Neuronal stem cell (in vitro differentiated cells): Measurements from ENCODE around the gene RASSF5. TPM values are rescaled to one million over a fixed set of nuclear protein-coding genes. Genes with fewer than 3 reads are reported as not detected.

Source experiments
- DNase-seq: peaks from one replicate; pipeline ENCODE4 v3.0.0-alpha.2; 2013; ENCODE audit warnings: low spot score
- H2AFZ ChIP-seq: one replicate; pipeline ENCODE4 v1.6.1; 2013; ENCODE audit warnings: mild to moderate bottlenecking, low read length, inconsistent platforms
- H2AK5ac ChIP-seq: 2 replicates; pipeline ENCODE4 v1.6.1; 2013; ENCODE audit warnings: low read depth, mild to moderate bottlenecking, inconsistent platforms, low read length, moderate library complexity, mixed read lengths
- H2BK120ac ChIP-seq: 2 replicates; pipeline ENCODE4 v1.6.1; 2013; ENCODE audit warnings: low read depth, mild to moderate bottlenecking, inconsistent platforms, low read length, moderate library complexity, mixed read lengths
- H2BK12ac ChIP-seq: one replicate; pipeline ENCODE4 v1.6.1; 2013; ENCODE audit warnings: low read length, inconsistent platforms
- H2BK15ac ChIP-seq: 2 replicates; pipeline ENCODE4 v1.6.1; 2013; ENCODE audit warnings: mild to moderate bottlenecking, low read length, inconsistent platforms, mixed read lengths
- H2BK5ac ChIP-seq: one replicate; pipeline ENCODE4 v1.6.1; 2013; ENCODE audit warnings: inconsistent platforms, mild to moderate bottlenecking, low read length, moderate library complexity
- H3K14ac ChIP-seq: one replicate; pipeline ENCODE4 v1.6.1; 2013; ENCODE audit warnings: low read length, inconsistent platforms
- H3K18ac ChIP-seq: 2 replicates; pipeline ENCODE4 v1.6.1; 2013; ENCODE audit warnings: low read length, inconsistent platforms
- H3K23ac ChIP-seq: 2 replicates; pipeline ENCODE4 v1.6.1; 2013; ENCODE audit warnings: low read depth, mild to moderate bottlenecking, mixed read lengths, low read length, inconsistent platforms; ENCODE audit not compliant: poor library complexity
- H3K27ac ChIP-seq: replicated peaks from 3 replicates; pipeline ENCODE4 v1.5.1; 2013; ENCODE audit warnings: low read length, inconsistent platforms
- H3K27me3 ChIP-seq, 3 experiments: 2 replicates each; pipeline ENCODE4 v1.6.1; 2013; ENCODE audit warnings: low read length in 3 of 3, mild to moderate bottlenecking in 2 of 3, inconsistent platforms in 1 of 3, low read depth in 1 of 3, mixed read lengths in 1 of 3, moderate library complexity in 1 of 3; ENCODE audit not compliant: control insufficient read depth in 3 of 3, insufficient read depth in 3 of 3
- H3K36me3 ChIP-seq, 2 donors: replicated peaks in 1 of 2; 2 replicates each; pipeline ENCODE4 v1.6.1; 2013; ENCODE audit warnings: low read length in 2 of 2; ENCODE audit not compliant: control insufficient read depth in 2 of 2, insufficient read depth in 2 of 2
- H3K4ac ChIP-seq: 2 replicates; pipeline ENCODE4 v1.6.1; 2013; ENCODE audit warnings: inconsistent platforms, mild to moderate bottlenecking, low read length, moderate library complexity
- H3K4me1 ChIP-seq, 2 donors: 1 replicate in 1 of 2; 2 replicates in 1 of 2; pipeline ENCODE4 v1.6.1; 2013; ENCODE audit warnings: low read length in 2 of 2, low read depth in 1 of 2; ENCODE audit not compliant: control insufficient read depth in 2 of 2, insufficient read depth in 1 of 2
- H3K4me2 ChIP-seq: one replicate; pipeline ENCODE4 v1.6.1; 2013; ENCODE audit warnings: mild to moderate bottlenecking, low read length, inconsistent platforms; ENCODE audit not compliant: insufficient read depth, poor library complexity, severe bottlenecking
- H3K4me3 ChIP-seq, 2 donors: 2 replicates each; pipeline ENCODE4 v1.5.1; 2013; ENCODE audit warnings: low read length in 2 of 2, mild to moderate bottlenecking in 2 of 2, inconsistent platforms in 1 of 2, moderate library complexity in 1 of 2
- H3K79me1 ChIP-seq: one replicate; pipeline ENCODE4 v1.6.1; 2013; ENCODE audit warnings: low read depth, mild to moderate bottlenecking, inconsistent platforms, low read length, moderate library complexity
- H3K9ac ChIP-seq: one replicate; pipeline ENCODE4 v1.6.1; 2013; ENCODE audit warnings: mild to moderate bottlenecking, low read depth, low read length, inconsistent platforms; ENCODE audit not compliant: poor library complexity
- H3K9me3 ChIP-seq, 2 donors: replicated peaks in 1 of 2; 2 replicates each; pipeline versions ENCODE3 to v1.6.1; 2013; ENCODE audit warnings: low read length in 2 of 2, mild to moderate bottlenecking in 2 of 2, inconsistent platforms in 1 of 2, low read depth in 1 of 2, mixed read lengths in 1 of 2, moderate library complexity in 1 of 2; ENCODE audit not compliant: control insufficient read depth in 2 of 2, insufficient read depth in 1 of 2
- H4K8ac ChIP-seq: one replicate; pipeline ENCODE4 v1.6.1; 2013; ENCODE audit warnings: low read depth, mild to moderate bottlenecking, inconsistent platforms, low read length, moderate library complexity
- H4K91ac ChIP-seq: one replicate; pipeline ENCODE4 v1.6.1; 2013; ENCODE audit warnings: low read length, low read depth, mild to moderate bottlenecking, inconsistent platforms; ENCODE audit not compliant: poor library complexity
- small RNA-seq: library from polyadenylated mRNA; stranded (forward); fragments of <200 nt; extraction: miRNeasy Mini kit (QIAGEN cat#:217004); gene quantifications from one replicate; pipeline ENCODE3, GENCODE V24; 2013; ENCODE audit not compliant: insufficient read depth

The RASSF5 gene

DNA sequence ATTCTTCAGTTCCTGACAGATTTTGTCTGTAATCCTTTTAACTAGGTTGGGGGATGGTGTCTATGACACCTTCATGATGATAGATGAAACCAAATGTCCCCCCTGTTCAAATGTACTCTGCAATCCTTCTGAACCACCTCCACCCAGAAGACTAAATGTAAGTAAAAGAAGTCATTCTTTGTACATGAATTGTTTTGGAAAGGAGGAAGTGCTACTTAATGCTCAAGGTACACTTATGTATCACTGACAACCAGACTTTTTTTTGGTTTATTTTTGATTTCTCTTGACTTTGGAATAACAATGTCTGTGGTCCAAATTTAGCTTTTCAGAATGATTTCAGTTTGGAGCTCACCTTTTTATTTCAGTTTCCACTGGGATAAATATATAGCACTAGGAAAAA, 130.3 kb downstream of the RASSF5 start:
- Histone ChIP-seq H3K9ac (no peak overlapping the region), H3K27ac (no peak overlapping the region), H2BK5ac (no peak overlapping the region), H3K4me1 (peaks cover 11 to 19% of the 10 kb centered on the region in 2 donors), H3K4me2 (no peak overlapping the region), H3K18ac (no peak overlapping the region), H4K8ac (no peak overlapping the region), H3K14ac (no peak overlapping the region), H3K36me3 (peaks cover 2 to 3% of the 10 kb centered on the region in 2 donors), H3K4me3 (no peak overlapping the region), H3K9me3 (no peaks in the 10 kb centered on the region), H3K4ac (no peak overlapping the region), H2AFZ (no peak overlapping the region), H3K27me3 (no peaks in the 10 kb centered on the region), H4K91ac (no peak overlapping the region), H2BK12ac (no peak overlapping the region), H2BK15ac (no peak overlapping the region), H2BK120ac (no peak overlapping the region), H3K23ac (no peak overlapping the region), H3K79me1 (peaks cover 1% of the 10 kb centered on the region), H2AK5ac (no peak overlapping the region)
- DNase-seq = no peak

Small RNAs within 50 kb of the gene (small RNA-seq; reads per million reads assigned to genes)
- not detected for gene MIR6769B
